CD4-positive, alpha-beta T cell treated with Interleukin-1 beta for 1 hour (primary cell): ENCODE results near the gene UTP3.
"Not testable (repeated sequence)": the region's sequence is repeated elsewhere in the genome, so short reads cannot be mapped to it uniquely, and the experiment has no call there.

ENCODE experiments used
- DNase-seq, 2 donors: peaks; one replicate each; pipeline ENCODE4 v3.0.0-alpha.2; 2020 to 2022

Gene UTP3

GRCh38 chr4:70721747-70722146 lies 33.4 kb downstream of the UTP3 start, which contains the start of gene RUFY3:
Gene RUFY3 (plus strand): TSS chr4:70721964. CDS start chr4:70722574, 610 bp downstream.
- DNase-seq: no peak

DNA sequence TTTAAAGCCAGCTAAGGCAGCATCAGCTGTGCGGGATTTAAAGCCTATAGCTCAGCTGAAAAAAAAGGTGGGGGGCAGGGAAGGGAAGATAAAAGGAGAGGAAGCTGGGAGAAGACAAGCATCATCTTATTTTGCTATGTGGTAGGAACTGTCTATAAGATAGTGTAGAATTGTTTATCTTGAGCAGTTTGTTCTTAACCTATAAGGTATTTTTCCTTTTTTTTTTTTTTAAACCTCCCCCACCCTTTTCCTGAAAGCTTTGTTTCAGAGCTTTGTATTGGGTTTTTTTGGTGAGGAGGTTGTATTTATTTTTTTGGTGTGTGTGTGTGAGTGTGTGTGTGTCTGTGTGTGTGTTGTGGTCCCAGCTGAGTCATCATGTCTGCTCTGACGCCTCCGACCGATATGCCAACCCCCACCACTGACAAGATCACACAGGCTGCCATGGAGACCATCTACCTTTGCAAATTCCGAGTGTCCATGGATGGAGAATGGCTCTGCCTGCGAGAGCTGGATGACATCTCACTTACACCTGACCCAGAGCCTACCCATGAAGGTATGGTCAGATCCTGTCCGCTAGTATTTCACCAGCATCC lies 34.0 kb downstream of the UTP3 start:
- DNase-seq: peak; percentile 38 to 43

GRCh38 chr4:70724463-70724862 lies 36.1 kb downstream of the UTP3 start:
- no peak for DNase-seq

- DNase-seq: no peak
These were observed 37.3 kb downstream of the UTP3 start for GRCh38 chr4:70725633-70726032.

- DNase-seq: not testable (repeated sequence)
These were observed 38.2 kb downstream of the UTP3 start for GRCh38 chr4:70726515-70726914.

GRCh38 chr4:70728091-70728490 lies 39.8 kb downstream of the UTP3 start:
- no peak for DNase-seq

- not testable (repeated sequence) for DNase-seq
These were observed 44.5 kb downstream of the UTP3 start for GRCh38 chr4:70732878-70733277.

DNA sequence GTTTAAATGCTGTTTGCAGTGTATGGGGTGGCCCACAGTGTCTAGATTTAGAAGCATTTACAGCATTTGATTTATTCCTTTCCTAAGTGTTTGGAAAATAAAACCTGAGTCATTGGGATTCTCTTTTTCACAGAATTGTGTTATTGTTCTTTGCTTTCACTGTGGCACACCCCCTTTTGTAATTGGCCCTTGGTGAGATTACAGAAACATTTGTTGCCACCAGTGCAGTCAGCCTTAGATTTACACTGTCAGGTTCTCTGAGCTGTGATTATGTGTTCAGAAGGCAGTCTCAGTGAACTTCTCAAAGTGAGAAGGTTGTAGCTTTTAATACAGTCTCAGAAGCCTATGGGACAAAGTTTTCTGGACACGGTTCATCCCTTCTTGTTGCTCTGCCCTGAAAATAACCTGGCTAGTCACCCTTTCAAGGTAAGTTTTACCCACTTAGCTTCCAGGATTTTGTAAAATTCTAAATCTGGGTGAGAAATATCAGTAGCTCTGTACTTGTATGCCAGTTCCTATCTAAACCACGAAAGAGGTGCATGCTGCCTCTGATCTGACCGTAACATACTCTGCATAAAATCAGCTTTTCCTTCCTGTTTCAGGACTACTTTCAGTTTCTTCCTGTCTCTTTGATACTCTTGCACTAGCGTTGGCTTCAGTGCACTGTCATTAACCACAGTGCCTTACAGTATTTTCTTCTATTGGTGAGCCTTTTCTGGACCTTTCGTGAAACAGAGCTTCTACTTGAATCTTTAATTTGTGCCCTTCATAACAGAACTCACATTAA lies 46.0 kb downstream of the UTP3 start:
- peak; percentile 38 to 65 for DNase-seq

DNA sequence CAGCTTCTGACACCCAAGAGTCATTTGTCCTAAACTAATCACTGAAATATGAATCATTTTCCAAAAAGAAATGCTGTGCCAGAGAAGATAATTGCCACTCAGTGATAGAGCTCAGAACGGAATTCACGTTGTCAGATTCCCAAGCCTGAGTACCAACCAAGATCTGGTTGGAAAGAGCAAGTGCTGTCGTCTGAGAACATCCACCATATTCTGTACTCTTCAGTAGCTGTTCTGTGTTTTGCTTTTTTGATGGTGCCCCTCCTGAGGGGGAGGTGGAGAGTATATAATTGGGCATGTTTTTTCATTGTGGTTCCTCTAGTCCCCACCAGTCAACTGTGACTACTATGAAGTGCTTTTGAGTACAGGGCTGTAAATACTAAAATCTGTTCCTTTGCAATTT lies 46.6 kb downstream of the UTP3 start:
- DNase-seq: no peak

DNA sequence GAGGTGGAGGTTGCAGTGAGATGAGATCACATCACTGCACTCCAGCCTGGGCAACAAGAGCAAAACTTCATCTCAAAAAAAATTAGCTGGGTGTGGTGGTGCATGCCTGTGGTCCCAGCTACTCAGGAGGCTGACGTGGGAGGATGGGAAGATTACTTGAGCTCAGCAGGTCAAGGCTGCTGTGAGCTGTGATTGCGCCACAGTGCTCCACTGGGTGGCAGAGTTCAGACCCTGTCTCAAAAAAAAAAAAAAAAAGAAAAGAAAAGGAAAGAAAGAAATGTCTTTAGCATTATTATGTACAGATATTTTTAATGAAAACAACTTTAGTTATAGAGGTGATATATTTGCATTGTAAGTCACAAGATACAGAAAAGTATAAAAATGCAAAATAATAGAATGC lies 47.6 kb downstream of the UTP3 start:
- peak; percentile 44 to 52 for DNase-seq

GRCh38 chr4:70737006-70737405 lies 48.7 kb downstream of the UTP3 start:
- peak in 1 of 2 donors; percentile 23 for DNase-seq

DNA sequence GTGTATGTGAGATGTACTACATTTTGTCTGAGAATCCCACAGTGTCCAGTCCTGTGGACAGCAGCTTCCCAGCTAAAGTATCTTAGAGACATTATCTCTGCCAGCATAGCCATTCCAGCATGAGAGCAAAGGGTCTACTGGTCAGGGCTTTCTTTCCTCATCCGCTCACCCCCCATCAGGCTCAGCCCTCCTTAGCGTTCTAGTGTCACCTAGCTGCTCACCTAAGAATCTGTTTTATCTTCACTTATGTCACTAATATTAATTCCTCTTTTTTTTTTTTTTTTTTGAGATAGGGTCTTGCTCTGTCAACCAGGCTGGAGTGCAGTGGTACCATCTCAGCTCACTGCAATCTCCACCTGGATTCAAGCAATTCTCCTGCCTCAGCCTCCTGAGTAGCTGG lies 49.1 kb downstream of the UTP3 start:
- DNase-seq: peak in 1 of 2 donors; percentile 13

- DNase-seq: no peak
These were observed 51.4 kb downstream of the UTP3 start for GRCh38 chr4:70739496-70740337.
